Cortex of kidney (tissue), 1 donor: ENCODE data around the gene FAT2.
"Not testable (repeated sequence)": the region's sequence is repeated elsewhere in the genome, so short reads cannot be mapped to it uniquely, and the experiment has no call there.

Source experiments
- DNase-seq: peaks from one replicate; lab custom pipeline; 2025; lab: John Stamatoyannopoulos, UW

Gene FAT2

GRCh38 chr5:151581812-151582583, 9.1 kb downstream of the FAT2 start:
- no peak for DNase-seq

GRCh38 chr5:151581347-151581746, 9.8 kb downstream of the FAT2 start:
- DNase-seq: no peak

GRCh38 chr5:151580858-151581257, 10.3 kb downstream of the FAT2 start:
- no peak for DNase-seq

- DNase-seq: no peak
Observed at GRCh38 chr5:151580239-151580638, 10.9 kb downstream of the FAT2 start.

- not testable (repeated sequence) for DNase-seq
Observed at GRCh38 chr5:151579146-151579545, 12.0 kb downstream of the FAT2 start.

- DNase-seq: no peak
Observed at GRCh38 chr5:151578326-151579025, 12.7 kb downstream of the FAT2 start.

- DNase-seq: no peak
Observed at GRCh38 chr5:151577566-151577965, 13.6 kb downstream of the FAT2 start.

GRCh38 chr5:151574444-151574996, 16.6 kb downstream of the FAT2 start:
- DNase-seq: no peak

- DNase-seq: no peak
Observed at GRCh38 chr5:151572657-151573368, 18.3 kb downstream of the FAT2 start.

GRCh38 chr5:151571270-151572173, 19.6 kb downstream of the FAT2 start:
- no peak for DNase-seq

- DNase-seq: no peak
Observed at GRCh38 chr5:151570512-151571269, 20.4 kb downstream of the FAT2 start.

GRCh38 chr5:151570058-151570457, 21.1 kb downstream of the FAT2 start:
- DNase-seq: no peak

GRCh38 chr5:151569132-151570046, 21.7 kb downstream of the FAT2 start:
- no peak for DNase-seq

- DNase-seq: no peak
Observed at GRCh38 chr5:151568036-151568435, 23.1 kb downstream of the FAT2 start.

- no peak for DNase-seq
Observed at GRCh38 chr5:151565971-151566370, 25.2 kb downstream of the FAT2 start.

- no peak for DNase-seq
Observed at GRCh38 chr5:151562019-151562707, 29.0 kb downstream of the FAT2 start.

- DNase-seq: no peak
Observed at GRCh38 chr5:151557951-151558350, 33.2 kb downstream of the FAT2 start.

- DNase-seq: no peak
Observed at GRCh38 chr5:151557466-151557865, 33.7 kb downstream of the FAT2 start.

- DNase-seq: no peak
Observed at GRCh38 chr5:151556806-151557205, 34.3 kb downstream of the FAT2 start.
